Activated T-cell treated with anti-CD3 and anti-CD28 coated beads, Interleukin-2, amount 50 U/mL, for 4 hours (primary cell): Measurements from ENCODE around the gene TSC22D2. TPM values are rescaled to one million over a fixed set of nuclear protein-coding genes. Genes with fewer than 3 reads are reported as not detected.
A peak's percentile ranks its signal among the peaks of the same experiment; 100 is the strongest.

Experiments used
- ATAC-seq, 2 donors: fragments of 200-7000 bp; cut with Tn5 transposase; one replicate each; pipeline ENCODE4 v1.10.0; 2021
- DNase-seq: peaks from one replicate; pipeline ENCODE4 v3.0.0-alpha.2; 2020
- H3K27me3 Mint-ChIP-seq: one replicate; pipeline ENCODE4 v1.8.0; 2021; ENCODE audit warnings: low read depth, mixed read lengths
- H3K36me3 Mint-ChIP-seq: one replicate; pipeline ENCODE4 v1.8.0; 2022; ENCODE audit warnings: mixed read lengths; ENCODE audit not compliant: insufficient read depth
- H3K4me1 Mint-ChIP-seq: one replicate; pipeline ENCODE4 v1.8.0; 2021; ENCODE audit warnings: low read depth, mixed read lengths
- H3K4me3 Mint-ChIP-seq: one replicate; pipeline ENCODE4 v1.8.0; 2021; ENCODE audit warnings: mild to moderate bottlenecking, moderate library complexity, mixed read lengths
- H3K9me3 Mint-ChIP-seq: one replicate; pipeline ENCODE4 v1.8.0; 2021; ENCODE audit warnings: mixed read lengths
- total RNA-seq, 3 donors: library from RNA; stranded (reverse); gene quantifications; one replicate each; pipeline ENCODE4 v1.2.1, GENCODE V29; 2021

TSC22D2 gene
- total RNA-seq, 3 donors from 2014 or later: 19.5 to 20.9 (median 20.6) TPM

- Mint-ChIP-seq H3K4me1 (peaks cover 6% of the 10 kb centered on the region), H3K4me3 (no peak overlapping the region), H3K9me3 (no peaks in the 10 kb centered on the region), H3K27me3 (peaks cover 10% of the 10 kb centered on the region), H3K36me3 (peaks cover 2% of the 10 kb centered on the region)
- DNase-seq (no peak), ATAC-seq (no peak)
Measured at GRCh38 chr3:150376001-150376848, 31.9 kb upstream of the TSC22D2 start.

GRCh38 chr3:150377601-150378300 lies 30.3 kb upstream of the TSC22D2 start:
- Mint-ChIP-seq H3K9me3 (no peaks in the 10 kb centered on the region), H3K4me1 (peaks cover 9% of the 10 kb centered on the region), H3K36me3 (peaks cover 2% of the 10 kb centered on the region), H3K27me3 (no peaks in the 10 kb centered on the region), H3K4me3 (no peak overlapping the region)
- ATAC-seq (no peak), DNase-seq (no peak)

DNA sequence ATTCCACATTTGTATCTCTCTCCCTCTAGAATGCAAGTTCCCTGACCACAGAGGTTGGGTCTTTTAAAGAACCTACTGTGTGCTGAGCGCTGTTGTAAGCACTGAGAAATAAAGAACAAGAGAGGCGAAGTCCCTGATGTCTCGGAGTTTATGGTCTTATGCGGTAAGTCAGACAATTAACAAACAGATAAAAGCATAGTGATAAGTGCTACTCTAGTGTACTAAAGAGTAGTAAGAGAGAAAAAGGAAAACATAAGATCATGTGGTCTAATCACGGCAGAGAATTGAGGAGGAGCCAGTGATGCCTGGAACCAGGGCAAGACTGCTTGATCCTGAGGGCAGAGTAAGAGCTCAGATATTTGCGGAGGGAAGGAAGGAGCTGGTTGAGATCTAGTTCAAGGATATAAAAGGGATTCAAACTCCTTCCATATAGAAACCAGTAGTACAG lies 29.8 kb upstream of the TSC22D2 start:
- no peaks in the 10 kb centered on the region for H3K9me3 Mint-ChIP-seq
- H3K27me3 Mint-ChIP-seq: no peaks in the 10 kb centered on the region
- H3K36me3 Mint-ChIP-seq: peaks cover 2% of the 10 kb centered on the region
- H3K4me1 Mint-ChIP-seq: peaks cover 8% of the 10 kb centered on the region
- DNase-seq: no peak
- ATAC-seq: no peak
- no peak overlapping the region for H3K4me3 Mint-ChIP-seq

- DNase-seq (no peak), ATAC-seq (no peak)
- Mint-ChIP-seq H3K36me3 (peaks cover 2% of the 10 kb centered on the region), H3K27me3 (no peaks in the 10 kb centered on the region), H3K4me3 (no peak overlapping the region), H3K9me3 (no peaks in the 10 kb centered on the region), H3K4me1 (peaks cover 6% of the 10 kb centered on the region)
Measured at GRCh38 chr3:150379469-150379868, 28.6 kb upstream of the TSC22D2 start.

- peaks cover 20% of the 10 kb centered on the region for H3K4me1 Mint-ChIP-seq
- no peaks in the 10 kb centered on the region for H3K9me3 Mint-ChIP-seq
- H3K27me3 Mint-ChIP-seq: no peaks in the 10 kb centered on the region
- ATAC-seq (peak; percentile 91 to 95), DNase-seq (peak; percentile 10)
- H3K36me3 Mint-ChIP-seq: no peaks in the 10 kb centered on the region
- peak overlapping the region; percentile 67 for H3K4me3 Mint-ChIP-seq
Measured at GRCh38 chr3:150384296-150385212, 23.5 kb upstream of the TSC22D2 start.

GRCh38 chr3:150385296-150386242 lies 22.5 kb upstream of the TSC22D2 start:
- Mint-ChIP-seq H3K4me1 (peaks cover 22% of the 10 kb centered on the region), H3K4me3 (peak overlapping the region; percentile 67), H3K27me3 (no peaks in the 10 kb centered on the region), H3K36me3 (no peaks in the 10 kb centered on the region), H3K9me3 (no peaks in the 10 kb centered on the region)
- DNase-seq (peak; percentile 4), ATAC-seq (peak; percentile 32 to 64)

DNA sequence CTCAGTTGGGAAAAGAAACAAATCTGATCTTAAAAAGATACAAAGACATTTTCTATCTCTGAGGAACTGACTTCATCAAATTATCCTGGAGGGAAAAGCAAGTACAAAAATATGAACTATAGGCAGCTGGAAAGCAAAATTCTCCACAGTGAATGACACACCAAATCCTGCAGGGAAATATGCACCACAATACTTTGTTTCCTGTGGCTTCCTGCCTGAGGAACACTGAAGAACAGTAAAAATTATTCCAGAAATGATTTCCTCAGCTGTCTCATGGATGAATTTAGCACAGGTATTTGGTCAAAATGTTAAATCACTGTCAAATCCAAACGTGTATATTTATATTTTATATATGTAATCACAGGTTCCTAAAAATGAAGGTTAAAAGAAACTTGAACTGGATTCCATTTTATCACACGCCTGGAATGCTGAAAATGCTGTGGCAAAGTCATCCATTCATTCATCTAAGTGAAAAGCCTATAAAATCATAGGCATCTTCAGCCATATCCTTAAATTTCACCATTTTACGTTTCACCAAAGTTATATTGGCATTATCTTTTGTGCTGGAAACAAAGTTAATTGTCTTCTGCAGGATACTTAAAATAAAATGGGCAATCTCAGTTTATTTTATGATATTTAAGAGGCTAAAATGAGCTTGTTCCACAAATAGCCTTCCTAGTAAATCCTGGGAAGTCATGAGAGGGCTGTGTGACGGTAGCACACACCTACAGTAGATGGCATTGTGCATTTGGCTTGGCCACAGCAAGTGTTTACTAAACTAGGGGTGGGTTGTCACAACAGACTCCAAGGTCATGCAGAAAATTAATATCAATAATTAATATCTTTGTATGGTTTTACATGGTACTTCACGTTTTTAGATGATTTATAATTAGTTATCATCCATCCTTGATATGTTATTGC lies 19.3 kb upstream of the TSC22D2 start:
- Mint-ChIP-seq H3K9me3 (no peaks in the 10 kb centered on the region), H3K4me3 (no peak overlapping the region), H3K27me3 (no peaks in the 10 kb centered on the region), H3K4me1 (peaks cover 17% of the 10 kb centered on the region), H3K36me3 (no peaks in the 10 kb centered on the region)
- DNase-seq: no peak
- no peak for ATAC-seq

- DNase-seq (no peak), ATAC-seq (no peak)
- no peaks in the 10 kb centered on the region for H3K36me3 Mint-ChIP-seq
- no peak overlapping the region for H3K4me3 Mint-ChIP-seq
- H3K4me1 Mint-ChIP-seq: peaks cover 10% of the 10 kb centered on the region
- peaks cover 4% of the 10 kb centered on the region for H3K27me3 Mint-ChIP-seq
- H3K9me3 Mint-ChIP-seq: no peaks in the 10 kb centered on the region
Measured at GRCh38 chr3:150390087-150390486, 18.0 kb upstream of the TSC22D2 start.

GRCh38 chr3:150391161-150391560 lies 16.9 kb upstream of the TSC22D2 start:
- Mint-ChIP-seq H3K9me3 (no peaks in the 10 kb centered on the region), H3K4me3 (no peak overlapping the region), H3K36me3 (no peaks in the 10 kb centered on the region), H3K27me3 (peaks cover 4% of the 10 kb centered on the region), H3K4me1 (peaks cover 3% of the 10 kb centered on the region)
- DNase-seq: no peak
- no peak for ATAC-seq

- Mint-ChIP-seq H3K9me3 (no peaks in the 10 kb centered on the region), H3K27me3 (peaks cover 4% of the 10 kb centered on the region), H3K4me1 (peaks cover 3% of the 10 kb centered on the region), H3K36me3 (no peaks in the 10 kb centered on the region), H3K4me3 (no peak overlapping the region)
- ATAC-seq: no peak
- no peak for DNase-seq
Measured at GRCh38 chr3:150393745-150394144, 14.4 kb upstream of the TSC22D2 start.

GRCh38 chr3:150394606-150395005 lies 13.5 kb upstream of the TSC22D2 start:
- Mint-ChIP-seq H3K36me3 (no peaks in the 10 kb centered on the region), H3K4me3 (no peak overlapping the region), H3K4me1 (peaks cover 2% of the 10 kb centered on the region), H3K27me3 (peaks cover 4% of the 10 kb centered on the region), H3K9me3 (no peaks in the 10 kb centered on the region)
- ATAC-seq: no peak
- DNase-seq: no peak

DNA sequence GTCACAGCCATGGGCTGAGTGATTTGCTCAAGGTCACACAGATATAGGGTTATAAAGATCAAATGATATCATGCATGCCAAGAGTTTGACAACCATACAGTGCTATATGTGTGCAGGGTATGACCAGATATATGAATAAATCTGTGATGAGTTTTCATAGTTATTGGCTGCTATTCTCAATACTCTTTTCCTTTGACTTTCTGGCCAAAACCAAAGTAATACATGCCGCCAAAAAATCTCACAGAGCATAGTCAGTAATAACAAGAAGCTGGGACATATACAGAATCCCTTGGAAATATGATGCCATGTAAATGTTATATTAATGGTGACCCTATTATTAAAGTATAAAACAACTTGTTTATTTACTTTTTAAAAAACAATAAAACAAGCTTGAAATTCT lies 11.6 kb upstream of the TSC22D2 start:
- Mint-ChIP-seq H3K9me3 (no peaks in the 10 kb centered on the region), H3K27me3 (peaks cover 4% of the 10 kb centered on the region), H3K4me3 (no peak overlapping the region), H3K4me1 (no peaks in the 10 kb centered on the region), H3K36me3 (no peaks in the 10 kb centered on the region)
- ATAC-seq (no peak), DNase-seq (no peak)
